ENCODE measurements around the gene NECAB2.

NECAB2 gene

GRCh38 chr16:83967838-83968305 is at the start of gene NECAB2:
NECAB2 (plus strand) TSS chr16:83968244; CDS start chr16:83968649, 405 bp downstream.
- DNase-seq, result no peak

GRCh38 chr16:83920894-83921491 is 47.1 kb upstream of the NECAB2 start:
- no peak for DNase-seq

- no peak for DNase-seq
Measured at GRCh38 chr16:83923581-83924365, 44.3 kb upstream of the NECAB2 start.

GRCh38 chr16:83924686-83925085 is 43.4 kb upstream of the NECAB2 start:
- DNase-seq, result no peak

GRCh38 chr16:83925095-83925905 is 42.7 kb upstream of the NECAB2 start:
- DNase-seq, result no peak

- no peak for DNase-seq
Measured at GRCh38 chr16:83925957-83926725, 41.9 kb upstream of the NECAB2 start.

GRCh38 chr16:83926726-83927397 is 41.2 kb upstream of the NECAB2 start:
- peak; percentile 40 to 49 for DNase-seq

GRCh38 chr16:83928341-83929055 is 39.5 kb upstream of the NECAB2 start:
- DNase-seq, result no peak

GRCh38 chr16:83929811-83930555 is 38.1 kb upstream of the NECAB2 start:
- no peak for DNase-seq

GRCh38 chr16:83930730-83931500 is 37.1 kb upstream of the NECAB2 start:
- DNase-seq, result no peak

- no peak for DNase-seq
Measured at GRCh38 chr16:83931556-83931955, 36.5 kb upstream of the NECAB2 start.

- no peak for DNase-seq
Measured at GRCh38 chr16:83932304-83932703, 35.7 kb upstream of the NECAB2 start.

- DNase-seq, result no peak
Measured at GRCh38 chr16:83932955-83933673, 34.9 kb upstream of the NECAB2 start.

GRCh38 chr16:83933885-83934683 is 34.0 kb upstream of the NECAB2 start:
- no peak for DNase-seq

- no peak for DNase-seq
Measured at GRCh38 chr16:83934684-83934977, 33.4 kb upstream of the NECAB2 start.

GRCh38 chr16:83935005-83935857 is 32.8 kb upstream of the NECAB2 start:
- DNase-seq, result no peak

GRCh38 chr16:83935858-83936255 is 32.2 kb upstream of the NECAB2 start:
- no peak for DNase-seq

All from activated CD4-positive, alpha-beta T cell treated with anti-CD3 and anti-CD28 coated beads, Interleukin-2, amount 50 U/mL, for 4 hours (primary cell).